HTERT RPE-1 (cell line): ENCODE results near the gene BICC1.
"Not testable (repeated sequence)": the region's sequence is repeated elsewhere in the genome, so short reads cannot be mapped to it uniquely, and the experiment has no call there.

Experiments used
- in situ Hi-C: fragments of 300-500 bp; cut with MboI; formaldehyde crosslinking; loops from 4 replicates; pipeline ENCODE4 v1.14.3; 2020; ENCODE audit warnings: low sequenced_read_pairs

Gene BICC1

DNA sequence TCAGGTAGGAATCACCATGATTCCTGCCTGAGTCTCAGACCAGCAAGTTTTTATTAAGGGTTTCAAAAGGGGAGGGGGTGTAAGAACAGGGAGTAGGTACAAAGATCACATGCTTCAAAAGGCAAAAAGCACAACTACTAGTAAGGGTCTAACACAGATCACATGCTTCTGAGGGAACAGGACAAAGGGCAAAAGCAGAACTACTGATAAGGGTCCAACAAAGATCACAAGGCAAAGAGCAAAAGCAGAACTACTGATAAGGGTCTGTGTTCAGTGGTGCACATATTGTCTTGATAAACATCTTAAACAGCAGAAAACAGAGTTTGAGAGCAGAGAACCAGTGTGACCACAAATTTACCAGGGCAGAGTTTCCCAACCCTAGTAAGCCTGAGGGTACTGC lies 84.5 kb downstream of the BICC1 start:
- in situ Hi-C loops: not testable (repeated sequence)

- in situ Hi-C loops: no loop called here
These were observed 87.4 kb downstream of the BICC1 start for GRCh38 chr10:58599927-58600553.

DNA sequence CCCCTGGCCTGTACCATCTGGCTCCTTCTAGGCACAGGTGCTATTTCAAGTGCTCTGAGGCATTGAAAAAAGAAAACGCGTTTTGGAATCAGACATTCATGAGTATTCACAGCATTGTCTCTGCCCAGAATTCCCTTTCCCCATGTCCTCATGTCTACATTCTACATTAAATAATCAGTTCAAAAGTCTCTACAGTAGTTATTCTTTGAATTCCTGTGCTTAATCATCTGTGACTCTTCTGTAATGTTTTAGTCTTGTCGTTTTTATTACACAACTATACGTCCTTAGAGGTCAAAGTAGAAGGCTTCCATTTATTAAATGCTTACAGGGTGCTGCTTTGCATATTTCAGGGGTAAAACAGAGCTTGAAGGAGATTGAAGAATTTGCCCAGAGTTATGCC lies 95.7 kb downstream of the BICC1 start:
- in situ Hi-C loops: no loop called here

DNA sequence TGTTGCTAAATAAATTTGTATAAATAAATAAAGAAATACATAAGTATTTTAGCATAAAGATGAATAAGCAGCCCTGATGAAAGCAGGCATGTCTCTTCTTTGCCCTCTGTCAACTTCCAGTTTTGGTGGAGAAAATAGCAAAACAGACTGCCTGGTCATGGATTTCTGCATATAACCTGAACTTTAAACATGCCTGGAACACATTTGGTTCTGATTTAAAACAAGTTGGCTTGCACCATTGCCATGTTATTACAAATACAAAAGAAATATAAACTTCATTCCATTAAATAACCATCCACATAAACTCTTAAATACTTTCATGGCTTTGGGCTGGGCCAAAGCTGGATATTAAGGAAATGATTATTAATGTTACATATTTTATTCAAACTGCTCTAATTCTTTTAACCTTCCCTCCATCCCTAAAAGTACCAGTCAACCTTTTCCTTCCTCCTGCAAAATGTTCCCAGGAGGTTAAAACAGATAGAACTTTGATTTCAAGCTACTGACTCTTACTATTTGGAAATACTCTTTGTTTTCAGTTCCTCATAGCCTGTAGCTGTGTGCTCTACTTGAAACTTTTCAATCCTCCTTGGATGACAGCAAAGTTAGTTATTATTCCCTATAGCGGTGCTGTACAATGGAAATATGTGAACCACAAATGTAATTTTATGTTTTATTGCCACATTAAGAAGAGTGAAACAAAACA lies 96.3 kb downstream of the BICC1 start:
- in situ Hi-C loops: no loop called here

DNA sequence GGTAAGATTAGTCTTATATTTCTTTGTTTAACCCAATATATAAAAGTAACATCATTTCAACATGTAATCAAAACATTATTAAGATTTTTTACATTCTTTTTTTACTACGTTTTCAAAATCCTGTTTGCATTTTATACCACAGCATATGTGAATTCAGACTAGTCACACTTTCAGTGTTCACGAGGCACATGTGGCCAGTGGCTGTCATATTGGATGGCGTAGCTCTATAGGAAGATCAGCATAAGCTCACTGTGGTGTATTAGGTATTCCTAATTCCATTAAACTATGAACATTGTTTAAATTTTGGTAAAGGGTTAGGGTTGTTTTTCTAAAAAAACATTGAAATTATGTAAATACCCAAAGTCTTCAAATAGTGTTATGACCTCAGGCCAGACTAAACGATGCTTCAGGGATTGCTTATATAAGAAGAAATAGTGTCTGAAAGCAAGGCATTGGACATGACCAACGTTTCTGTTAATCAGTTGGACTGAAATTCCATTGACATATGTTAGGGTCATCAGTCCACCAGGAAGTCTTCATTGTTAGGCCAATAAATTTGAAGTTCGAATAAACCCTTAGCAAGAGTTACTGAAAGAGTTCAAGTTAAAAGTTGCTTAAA lies 97.0 kb downstream of the BICC1 start:
- in situ Hi-C loops: no loop called here

- in situ Hi-C loops: no loop called here
These were observed 102.7 kb downstream of the BICC1 start for GRCh38 chr10:58615237-58615935.

DNA sequence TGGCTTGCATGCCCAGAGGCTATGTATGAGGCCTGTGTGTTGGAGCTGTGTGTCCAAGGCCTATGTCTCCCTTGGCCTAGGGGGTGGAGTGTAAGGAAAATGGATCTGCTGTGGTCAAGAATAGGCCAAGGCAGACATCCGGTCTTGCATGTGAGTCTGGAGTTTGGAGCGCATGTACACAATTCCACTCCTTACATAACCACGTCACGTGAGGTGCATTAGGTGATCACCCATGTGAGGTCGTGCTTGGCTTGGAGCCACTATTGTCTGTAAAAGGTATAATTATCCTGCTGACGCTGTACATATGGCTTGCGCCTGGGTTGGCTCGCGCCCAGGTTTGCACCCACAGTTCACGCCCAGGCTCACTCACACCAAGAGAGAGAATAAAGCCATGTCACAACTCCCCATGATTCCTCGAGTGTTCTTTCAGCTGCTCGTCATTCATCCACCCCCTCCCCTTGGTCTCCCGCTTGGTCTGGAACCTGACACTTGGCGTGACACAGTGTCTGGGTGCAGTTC lies 105.5 kb downstream of the BICC1 start:
- in situ Hi-C loops: no loop called here

DNA sequence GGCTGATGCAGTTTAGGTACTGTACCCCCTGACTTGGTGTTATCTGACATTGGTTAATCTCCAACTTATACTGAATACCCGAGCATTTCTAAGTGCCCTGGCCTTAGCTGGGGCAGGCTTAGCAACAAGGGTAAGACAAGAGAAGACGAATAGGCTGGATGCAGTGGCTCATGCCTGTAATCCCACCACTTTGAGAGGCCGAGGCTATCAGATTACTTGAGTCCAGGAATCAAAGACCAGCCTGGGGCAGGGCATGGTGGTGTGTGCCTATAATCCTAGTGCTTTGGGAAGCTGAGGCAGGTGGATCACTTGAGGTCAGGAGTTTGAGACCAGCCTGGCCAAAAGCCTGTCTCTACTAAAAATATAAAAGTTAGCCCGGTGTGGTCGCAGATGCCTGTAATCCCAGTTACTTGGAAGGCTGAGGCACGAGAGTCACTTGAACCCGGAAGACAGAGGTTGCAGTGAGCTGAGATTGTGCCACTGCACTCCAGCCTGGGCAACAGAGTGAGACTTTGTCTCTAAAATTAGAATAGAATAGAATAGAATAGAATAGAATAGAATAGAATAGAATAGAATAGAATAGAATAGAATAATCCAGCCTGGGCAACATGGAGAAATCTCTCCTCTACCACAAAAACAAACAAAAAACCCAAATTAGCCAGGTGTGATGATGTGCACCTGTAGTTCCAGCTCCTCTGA lies 108.9 kb downstream of the BICC1 start:
- in situ Hi-C loops: no loop called here

DNA sequence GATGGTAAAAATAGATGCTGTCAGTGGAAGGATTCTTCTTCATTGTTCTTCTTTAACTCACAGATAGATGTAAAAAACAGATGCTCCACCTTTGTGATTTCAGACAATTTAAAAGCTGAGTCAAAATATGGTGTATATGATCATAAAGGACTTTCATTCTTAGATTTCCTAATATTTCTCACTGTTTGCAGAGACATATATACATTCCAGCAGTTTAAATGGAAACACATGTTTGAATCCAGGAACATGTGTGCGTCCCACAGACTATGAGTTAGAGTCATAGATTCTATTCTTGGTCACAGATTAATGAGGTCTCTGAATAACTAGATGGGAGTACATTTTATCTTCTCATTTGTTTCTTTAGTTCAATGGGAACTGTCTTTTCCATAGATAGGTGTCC lies 109.6 kb downstream of the BICC1 start:
- in situ Hi-C loops: no loop called here

- in situ Hi-C loops: no loop called here
These were observed 112.4 kb downstream of the BICC1 start for GRCh38 chr10:58625070-58625469.

DNA sequence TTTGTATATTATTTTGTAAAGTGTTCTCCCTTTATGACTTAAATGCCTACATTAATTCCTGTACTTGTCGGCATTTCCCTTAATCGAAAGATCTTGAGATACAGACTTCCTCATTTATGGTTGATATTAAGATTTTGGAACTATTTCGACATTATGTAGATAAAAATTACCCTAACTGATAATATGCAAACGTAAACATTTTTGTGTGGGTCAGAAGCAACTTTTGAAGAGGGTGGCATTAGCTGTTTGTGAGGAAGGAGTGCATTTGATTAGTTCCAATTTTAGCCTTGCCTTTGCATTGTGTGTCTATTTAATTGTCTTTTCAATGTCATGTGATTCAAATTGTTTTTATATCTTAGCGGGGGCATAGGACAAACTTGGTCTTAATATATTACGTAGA lies 114.7 kb downstream of the BICC1 start:
- in situ Hi-C loops: no loop called here

DNA sequence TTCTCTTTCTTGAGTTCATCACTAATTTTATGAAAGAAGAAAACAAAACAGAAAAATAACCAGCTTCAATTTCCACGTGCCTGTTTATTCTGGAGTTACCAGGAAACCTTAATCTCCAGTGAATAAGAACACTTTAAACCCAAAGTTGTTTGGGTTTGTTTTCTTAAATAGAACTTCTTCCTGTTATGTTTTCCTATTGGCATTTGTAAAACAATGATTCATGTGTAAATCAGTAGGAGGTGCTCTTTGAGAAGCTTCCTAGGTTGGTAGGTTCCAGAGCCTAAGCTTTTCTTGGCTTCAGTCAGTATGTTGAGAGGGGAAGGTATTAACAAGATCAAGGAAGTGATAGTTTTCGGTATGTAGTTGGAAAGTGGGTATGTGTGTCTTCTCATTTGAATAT lies 119.0 kb downstream of the BICC1 start:
- in situ Hi-C loops: no loop called here

DNA sequence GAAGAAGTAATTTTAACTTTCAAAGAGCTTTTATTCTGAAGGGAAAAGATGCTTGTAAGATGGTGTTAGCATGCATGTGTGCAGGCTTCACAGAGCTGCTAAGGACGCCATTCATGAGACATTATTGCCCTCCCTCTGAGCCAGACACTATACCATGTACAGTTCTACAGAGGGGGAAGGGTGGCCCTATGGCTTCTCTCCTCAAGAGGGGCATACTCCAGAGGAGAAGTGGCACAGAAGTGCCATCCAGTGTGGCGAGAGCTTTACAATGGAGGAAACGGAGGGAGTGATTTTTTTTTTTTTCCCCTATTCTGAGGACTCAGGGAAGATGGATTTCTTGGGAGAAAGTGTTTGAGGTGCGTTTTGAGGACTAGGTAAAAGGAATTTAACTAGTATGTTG lies 119.5 kb downstream of the BICC1 start:
- in situ Hi-C loops: no loop called here

DNA sequence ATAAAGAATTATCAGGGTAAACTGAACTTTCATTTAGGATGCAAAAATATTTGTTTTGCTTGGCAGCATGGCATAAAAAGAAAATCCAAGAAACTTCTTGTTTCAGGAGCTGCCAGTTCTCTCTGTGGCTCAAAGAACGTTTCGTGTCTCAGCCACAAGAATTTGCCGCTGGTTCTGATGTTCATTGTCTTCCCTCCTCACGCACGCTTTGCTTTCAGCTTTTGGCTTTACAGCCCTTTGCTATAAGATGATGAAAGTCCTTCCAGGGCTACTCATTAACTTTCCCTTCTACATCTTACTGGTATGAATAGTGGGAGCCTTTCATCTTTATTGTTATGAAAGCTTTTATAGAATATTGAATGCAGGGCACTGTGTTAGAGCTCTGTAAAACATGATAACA lies 124.7 kb downstream of the BICC1 start:
- in situ Hi-C loops: no loop called here

- in situ Hi-C loops: no loop called here
These were observed 125.7 kb downstream of the BICC1 start for GRCh38 chr10:58638388-58638787.

- in situ Hi-C loops: no loop called here
These were observed 128.4 kb downstream of the BICC1 start for GRCh38 chr10:58641095-58641531.

GRCh38 chr10:58641708-58642107 lies 129.0 kb downstream of the BICC1 start:
- in situ Hi-C loops: no loop called here

DNA sequence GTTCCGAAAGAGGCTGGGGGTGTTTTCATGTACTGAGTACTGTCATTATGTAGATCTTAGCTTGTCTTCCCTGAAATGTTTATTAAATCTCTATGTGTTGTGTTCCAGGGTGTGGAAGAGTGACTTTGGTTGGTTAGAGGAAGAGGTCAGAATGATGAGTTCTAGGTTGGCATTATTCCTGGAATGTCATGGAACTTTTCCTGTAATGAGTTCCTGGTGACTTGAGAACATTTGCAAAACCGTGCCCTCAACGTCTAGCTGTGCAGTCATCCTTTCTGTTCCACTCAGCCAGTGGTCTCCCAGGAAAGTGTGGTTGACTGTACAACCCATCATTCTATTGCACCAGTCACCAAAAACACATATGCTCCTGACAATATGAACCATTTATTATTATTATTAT lies 129.6 kb downstream of the BICC1 start:
- in situ Hi-C loops: no loop called here

- in situ Hi-C loops: no loop called here
These were observed 130.3 kb downstream of the BICC1 start for GRCh38 chr10:58642916-58643428.

GRCh38 chr10:58644311-58644710 lies 131.6 kb downstream of the BICC1 start:
- in situ Hi-C loops: no loop called here
